NB4 (cell line): ENCODE data around the gene ECE1.

Source experiments
- CTCF ChIP-seq: IDR thresholded peaks from one replicate; pipeline ENCODE4 v1.5.1; 2012; ENCODE audit warnings: low read depth, low read length
- MAX ChIP-seq: IDR thresholded peaks from 2 replicates; pipeline ENCODE4 v1.6.1; 2011; ENCODE audit warnings: low read depth, low read length
- MYC ChIP-seq: IDR thresholded peaks from 2 replicates; pipeline ENCODE4 v1.6.1; 2011; ENCODE audit warnings: low read depth, low read length
- POLR2A ChIP-seq: IDR thresholded peaks from 2 replicates; pipeline ENCODE4 v1.6.1; 2011; ENCODE audit warnings: mild to moderate bottlenecking; ENCODE audit not compliant: insufficient read length; ENCODE audit errors: extremely low read depth

- no peak for TF ChIP-seq CTCF
- TF ChIP-seq POLR2A = no peak
- no peak for TF ChIP-seq MYC
- no peak for TF ChIP-seq MAX
These were observed 100.3 kb downstream of the ECE1 start for GRCh38 chr1:21189906-21190500.
